ENCODE data around the gene CHMP4A.
A peak's percentile ranks its signal among the peaks of the same experiment; 100 is the strongest.

Gene CHMP4A

DNA sequence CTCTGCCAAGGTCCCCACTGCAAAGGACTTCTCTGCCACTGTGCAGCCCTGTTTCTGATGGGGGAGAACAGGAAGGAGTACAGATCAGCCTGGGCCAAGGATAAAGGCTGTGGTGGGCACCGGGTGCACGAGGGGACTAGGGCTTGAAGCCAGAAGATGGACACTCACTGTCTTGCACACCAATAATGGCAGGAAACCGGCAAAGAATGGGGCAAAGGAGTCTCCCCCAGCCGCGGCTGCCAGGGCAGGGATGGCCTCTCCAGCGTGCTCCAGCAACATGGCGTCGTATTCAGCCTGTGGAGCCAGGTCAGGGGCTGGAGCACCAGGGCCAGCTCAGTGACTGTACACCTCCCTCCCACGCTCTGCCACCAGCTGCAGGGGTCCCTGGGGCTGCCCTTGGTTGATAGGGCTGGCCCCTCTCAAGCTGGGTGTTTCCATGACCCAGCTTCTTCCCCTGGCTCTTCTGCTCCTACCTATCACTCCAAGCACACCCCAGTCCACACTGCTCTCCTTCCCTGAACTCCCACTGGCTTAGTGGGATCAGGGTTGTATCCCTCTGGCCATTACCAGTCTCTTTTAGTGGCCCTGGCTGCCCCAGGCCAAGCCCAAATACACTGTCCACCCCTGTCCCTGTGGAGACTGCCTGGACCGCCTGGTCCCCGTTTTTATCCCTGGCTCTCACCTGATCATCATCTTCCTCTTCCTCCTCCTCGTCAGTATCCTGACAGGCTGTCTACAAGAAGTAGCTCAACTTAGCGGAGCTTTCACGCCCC lies 31.0 kb downstream of the CHMP4A start:
- no peak for DNase-seq (ENCODE audit: extremely low read depth in 1 of 2, low read depth in 1 of 2)

DNA sequence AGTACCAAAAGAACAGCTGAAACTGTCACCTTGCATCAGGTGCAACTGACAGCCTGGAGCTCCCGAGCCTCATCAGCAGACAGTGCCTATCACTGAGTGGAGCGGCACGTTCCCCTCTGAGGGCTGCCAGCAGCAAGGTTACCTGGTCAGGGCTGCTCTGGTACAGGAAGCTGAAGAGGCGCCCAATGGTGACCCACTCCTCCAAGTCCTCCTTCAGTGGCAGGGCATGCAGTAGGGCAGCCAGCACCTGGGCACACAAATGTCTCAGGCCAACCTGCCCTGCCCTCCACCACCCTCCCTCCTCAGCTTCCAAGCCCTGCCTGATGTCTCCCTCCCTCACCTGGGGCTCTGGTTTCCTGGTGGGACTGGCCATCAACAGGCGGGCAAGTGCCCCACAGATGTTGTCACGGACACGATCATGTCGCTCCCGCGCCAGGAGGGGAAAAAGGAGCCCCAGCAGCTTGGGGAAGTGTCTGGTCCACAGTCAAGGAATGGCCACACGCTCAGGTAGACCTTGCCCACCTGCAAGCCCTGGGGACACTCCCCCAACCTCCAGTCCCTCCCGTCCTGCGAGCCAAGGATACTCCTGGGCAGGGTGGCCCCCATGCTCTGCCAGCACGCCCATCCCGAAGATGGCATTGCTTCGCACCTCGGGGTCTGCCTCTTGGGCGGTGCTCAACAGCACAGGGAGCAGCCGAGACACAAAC lies 31.8 kb downstream of the CHMP4A start:
- no peak for DNase-seq (ENCODE audit: extremely low read depth in 1 of 2, low read depth in 1 of 2)

DNA sequence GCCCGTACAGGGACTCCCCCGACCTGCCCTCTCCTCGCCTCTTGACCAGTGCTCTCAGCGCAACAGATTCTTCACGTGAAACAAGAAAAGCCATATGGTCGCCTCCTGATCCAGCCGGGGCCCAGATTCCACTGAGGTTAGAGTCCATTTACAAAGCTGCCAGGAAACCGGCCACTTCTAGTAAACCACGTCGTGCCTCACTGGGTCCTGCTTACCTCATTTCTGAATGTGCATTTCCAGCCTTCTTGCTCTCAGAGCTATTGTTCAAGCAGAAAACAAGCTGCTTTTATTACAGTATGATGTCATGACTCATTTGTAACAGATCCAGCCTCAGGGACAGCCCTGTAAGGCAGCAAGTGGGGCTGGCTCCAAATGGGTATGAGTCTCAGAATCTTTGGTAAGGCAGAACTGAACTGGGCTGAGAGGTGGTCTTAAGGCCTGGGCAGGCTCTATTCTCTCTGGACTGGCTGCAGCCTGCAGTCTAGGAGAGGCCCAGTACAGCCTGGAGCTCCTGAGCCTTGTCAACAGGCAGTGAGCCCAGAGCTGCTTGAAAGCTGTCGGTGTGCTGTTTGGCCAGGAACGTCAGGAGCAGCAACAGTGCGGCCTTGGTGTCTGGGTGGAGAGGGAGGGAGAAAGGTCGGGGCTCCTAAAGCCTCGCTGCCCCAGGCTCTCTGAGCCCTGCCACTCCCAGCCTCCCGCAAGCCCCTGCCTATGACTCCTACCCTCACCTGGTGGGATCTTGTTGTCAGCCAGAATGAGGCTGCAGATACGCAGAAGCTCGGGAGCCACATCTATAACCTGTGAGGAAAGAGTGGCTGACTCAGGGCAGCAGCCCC lies 33.1 kb downstream of the CHMP4A start:
- DNase-seq (ENCODE audit: extremely low read depth in 1 of 2, low read depth in 1 of 2), result no peak

DNA sequence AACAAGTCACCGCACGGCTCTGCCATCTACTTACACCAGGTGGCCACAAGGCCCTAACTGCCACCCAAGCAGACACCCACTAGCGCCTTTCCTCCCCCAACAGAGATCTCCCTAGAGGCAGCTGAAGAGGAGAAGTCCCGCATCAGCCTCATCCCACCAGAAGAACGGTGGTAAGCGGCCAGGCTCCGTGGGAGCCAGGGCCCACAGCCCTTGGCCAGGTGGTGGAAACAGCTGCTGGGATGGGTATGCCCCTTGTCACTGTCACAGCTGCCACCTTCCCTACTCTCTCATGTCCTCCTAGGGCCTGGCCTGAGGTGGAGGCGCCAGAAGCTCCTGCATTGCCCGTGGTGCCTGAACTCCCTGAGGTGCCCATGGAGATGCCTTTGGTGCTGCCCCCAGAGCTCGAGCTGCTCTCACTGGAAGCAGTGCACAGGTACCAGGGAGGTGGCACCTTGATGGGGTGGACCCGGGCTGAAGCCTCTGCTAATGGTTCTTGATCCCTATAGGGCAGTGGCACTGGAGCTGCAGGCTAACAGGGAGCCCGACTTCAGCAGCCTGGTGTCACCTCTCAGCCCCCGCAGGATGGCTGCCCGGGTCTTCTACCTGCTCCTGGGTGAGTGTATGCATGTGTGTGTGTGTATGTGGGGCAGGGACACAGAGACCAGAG lies 33.9 kb downstream of the CHMP4A start:
- DNase-seq (ENCODE audit: extremely low read depth in 1 of 2, low read depth in 1 of 2), result no peak

DNA sequence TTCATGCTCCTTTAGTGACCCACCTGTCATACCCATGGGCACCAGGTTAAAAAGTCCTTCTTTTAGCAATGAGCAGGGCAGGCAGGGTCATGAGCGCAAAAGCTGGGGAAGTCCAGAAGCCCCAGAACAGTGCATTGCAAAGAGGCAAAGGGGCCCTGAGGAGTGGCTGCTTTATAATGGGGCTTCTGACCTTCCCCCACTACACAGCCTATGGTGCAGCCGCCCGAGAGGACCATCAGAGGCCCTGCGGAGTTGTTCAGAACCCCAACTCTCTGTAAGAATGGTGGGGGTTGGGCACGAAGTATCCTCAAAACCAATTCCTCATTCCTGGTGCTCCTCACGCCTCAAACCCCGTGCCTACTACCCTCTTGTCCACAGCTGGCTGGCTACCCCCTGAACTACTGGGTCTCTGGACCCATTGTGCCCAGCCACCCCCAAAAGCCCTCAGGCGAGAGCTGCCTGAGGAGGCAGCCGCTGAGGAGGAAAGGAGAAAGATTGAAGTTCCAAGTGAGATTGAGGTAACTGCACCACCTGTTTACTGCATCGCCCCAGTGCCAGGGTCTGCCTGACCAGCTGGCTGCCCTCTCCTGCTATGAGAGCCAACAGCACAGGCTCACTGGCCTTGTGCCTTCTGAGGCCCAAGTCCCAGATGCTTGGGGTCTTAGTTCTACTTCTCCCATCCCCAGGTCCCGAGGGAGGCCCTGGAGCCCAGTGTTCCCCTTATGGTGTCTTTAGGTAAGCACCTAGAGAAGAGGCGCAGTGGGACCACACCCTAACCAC lies 34.7 kb downstream of the CHMP4A start:
- DNase-seq (ENCODE audit: extremely low read depth in 1 of 2, low read depth in 1 of 2), result no peak

DNA sequence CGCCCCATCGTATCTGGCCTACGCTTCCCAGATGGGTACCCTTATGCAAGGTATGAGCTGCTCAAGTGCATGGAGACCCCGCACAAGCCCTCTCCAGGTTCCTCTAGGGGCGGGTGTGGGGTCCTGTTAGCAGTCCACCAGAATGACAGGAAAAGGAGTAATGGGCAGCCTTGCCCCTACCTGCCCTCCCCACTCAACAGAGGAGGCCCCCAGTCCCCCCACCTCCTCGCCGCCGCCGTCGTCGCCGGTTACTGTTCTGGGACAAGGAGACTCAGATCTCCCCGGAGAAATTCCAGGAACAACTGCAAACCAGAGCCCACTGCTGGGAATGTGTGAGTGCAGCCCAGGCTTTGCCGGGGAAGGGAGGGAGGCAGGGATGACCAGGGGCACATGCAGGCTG lies 35.4 kb downstream of the CHMP4A start:
- DNase-seq (ENCODE audit: extremely low read depth in 1 of 2, low read depth in 1 of 2), result no peak

DNA sequence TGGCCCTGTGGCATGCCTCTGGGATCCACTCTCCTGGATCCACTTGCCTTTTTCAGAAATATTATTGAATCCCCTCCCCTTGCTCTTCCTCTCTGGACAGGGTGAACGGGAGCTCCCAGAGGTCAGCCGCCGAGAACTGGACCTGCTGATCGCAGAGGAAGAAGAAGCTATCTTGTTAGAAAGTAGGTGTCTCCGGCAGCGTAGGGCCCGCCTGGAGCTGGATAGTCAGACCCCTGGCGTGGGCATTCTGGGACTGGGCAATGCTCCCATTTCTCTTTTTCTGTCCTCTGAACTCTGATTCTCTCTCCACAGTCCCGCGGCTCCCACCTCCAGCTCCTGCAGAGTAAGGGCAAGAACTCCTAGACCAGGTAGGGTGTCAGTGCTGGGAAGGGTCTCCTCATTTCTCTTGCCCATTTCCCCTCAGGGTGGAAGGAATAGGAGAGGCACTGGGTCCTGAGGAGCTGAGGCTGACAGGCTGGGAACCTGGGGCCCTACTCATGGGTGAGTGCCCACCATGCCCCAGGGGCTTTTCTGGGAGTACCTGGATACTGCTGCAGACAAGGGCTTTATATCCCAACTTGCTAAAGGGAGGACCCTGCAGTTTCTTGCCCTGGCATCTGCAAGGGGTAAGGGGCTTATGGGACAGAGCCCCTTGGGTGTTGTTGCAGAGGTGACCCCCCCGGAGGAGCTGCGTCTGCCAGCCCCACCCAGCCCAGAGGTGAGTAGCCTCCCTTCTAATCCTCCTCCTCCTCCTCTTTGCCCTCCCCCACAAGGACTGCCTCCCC lies 36.1 kb downstream of the CHMP4A start:
- no peak for DNase-seq (ENCODE audit: extremely low read depth in 1 of 2, low read depth in 1 of 2)

DNA sequence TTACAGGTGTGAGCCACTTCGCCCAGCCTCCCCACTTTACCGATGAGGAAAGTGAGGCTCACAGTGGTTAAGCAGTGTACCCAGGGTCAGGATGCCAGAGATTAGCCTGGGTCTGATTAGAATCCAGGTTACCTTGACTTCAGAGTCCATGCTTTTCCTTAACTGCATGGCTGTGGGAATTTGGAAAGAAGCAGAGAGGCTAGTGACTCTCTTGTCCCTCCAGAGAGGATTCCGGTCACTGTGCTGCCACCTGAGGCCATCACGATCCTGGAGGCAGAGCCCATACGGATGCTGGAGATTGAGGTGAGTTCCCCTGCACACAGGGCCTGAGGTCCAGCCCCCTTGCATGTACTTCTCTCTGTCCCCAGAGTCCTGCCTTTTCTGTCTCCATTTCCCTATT lies 36.7 kb downstream of the CHMP4A start:
- no peak for DNase-seq (ENCODE audit: extremely low read depth in 1 of 2, low read depth in 1 of 2)

DNA sequence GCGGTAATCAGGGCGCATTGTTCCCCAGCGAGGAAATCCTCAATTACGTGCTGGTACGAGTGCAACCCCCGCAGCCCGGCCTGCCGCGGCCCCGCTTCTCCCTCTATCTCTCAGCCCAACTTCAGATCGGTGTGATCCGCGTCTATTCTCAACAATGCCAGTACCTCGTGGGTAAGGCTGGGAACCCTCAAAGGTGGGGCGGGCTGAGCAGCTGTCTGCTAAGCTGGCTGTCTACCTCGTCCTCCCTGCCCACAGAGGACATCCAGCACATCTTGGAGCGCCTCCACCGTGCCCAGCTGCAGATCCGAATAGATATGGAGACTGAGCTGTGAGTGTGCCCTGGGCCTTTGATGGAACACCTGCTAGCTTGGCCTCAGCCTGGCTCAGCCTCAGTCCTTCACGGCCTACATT lies 40.4 kb downstream of the CHMP4A start:
- no peak for DNase-seq (ENCODE audit: extremely low read depth in 1 of 2, low read depth in 1 of 2)

DNA sequence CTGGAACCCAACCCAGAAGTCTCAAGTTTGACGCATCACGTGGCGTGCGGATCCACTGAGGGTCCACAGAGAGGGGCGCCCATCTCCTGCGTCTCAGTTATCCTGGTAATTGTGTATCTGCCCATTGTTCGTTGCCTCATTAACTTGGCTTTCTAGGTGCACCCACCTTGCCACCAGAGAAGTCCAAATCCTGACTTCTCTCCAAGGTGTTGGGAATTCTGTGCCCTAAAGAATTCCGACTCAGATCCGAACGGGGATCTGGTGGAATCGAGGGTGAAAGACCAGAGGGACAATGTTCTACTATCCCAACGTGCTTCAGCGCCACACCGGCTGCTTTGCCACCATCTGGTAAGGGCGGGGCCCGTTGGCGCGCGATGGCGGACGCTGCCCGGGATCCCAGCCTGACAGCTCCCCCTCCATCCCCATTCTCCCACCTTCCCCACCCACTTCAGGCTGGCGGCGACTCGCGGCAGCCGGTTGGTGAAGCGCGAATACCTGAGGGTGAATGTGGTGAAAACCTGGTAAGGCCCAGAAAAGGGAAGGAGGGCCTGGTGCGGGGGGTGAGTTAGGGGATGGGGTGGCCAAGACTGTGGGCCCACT lies 40.9 kb downstream of the CHMP4A start:
- no peak for DNase-seq (ENCODE audit: extremely low read depth in 1 of 2, low read depth in 1 of 2)

DNA sequence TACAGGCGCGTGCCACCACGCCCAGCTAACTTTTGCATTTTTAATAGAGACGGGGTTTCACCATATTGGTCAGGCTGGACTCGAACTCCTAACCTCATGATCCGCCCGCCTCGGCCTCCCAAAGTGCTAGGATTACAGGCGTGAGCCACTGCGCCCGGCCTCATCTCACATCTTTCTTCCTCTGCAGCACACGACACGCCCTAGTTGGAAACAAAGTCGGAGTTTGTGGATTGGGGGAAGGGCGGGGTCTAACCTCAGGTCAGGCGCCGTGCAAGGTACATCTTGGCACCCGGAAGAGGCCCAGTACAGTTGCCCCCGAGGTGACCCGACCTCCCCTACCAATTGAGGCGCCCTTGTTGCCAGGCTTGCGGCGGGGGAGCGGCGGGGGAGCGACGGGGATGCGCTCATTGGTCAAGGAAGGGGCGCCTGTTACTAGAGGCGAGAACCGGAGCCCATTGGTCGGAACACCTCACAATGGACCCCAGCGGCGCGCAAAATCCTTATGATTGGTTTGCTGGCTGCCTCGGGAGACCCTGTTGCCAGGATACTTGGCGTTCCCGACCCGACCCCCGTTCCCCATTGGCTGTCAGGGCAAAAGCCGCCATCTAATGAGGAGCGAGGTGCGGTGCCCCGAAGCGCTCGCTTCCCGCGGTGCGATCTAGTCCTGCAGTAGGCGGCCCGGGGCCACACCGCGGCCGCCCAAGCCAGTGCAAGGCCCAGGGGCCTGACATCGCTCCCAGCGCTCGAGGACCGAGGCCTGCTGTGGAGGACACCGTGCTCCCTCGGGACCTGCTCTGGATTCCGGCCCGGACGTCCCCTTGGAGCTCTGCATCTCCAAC lies 41.6 kb downstream of the CHMP4A start, which contains the start of gene REC8:
REC8 (plus strand) TSS at position 659 of the 839 bp plus-strand sequence. CDS start 473 bp downstream, outside the sequence.
- DNase-seq (ENCODE audit: extremely low read depth in 1 of 2, low read depth in 1 of 2), result peak; percentile 46 to 79

DNA sequence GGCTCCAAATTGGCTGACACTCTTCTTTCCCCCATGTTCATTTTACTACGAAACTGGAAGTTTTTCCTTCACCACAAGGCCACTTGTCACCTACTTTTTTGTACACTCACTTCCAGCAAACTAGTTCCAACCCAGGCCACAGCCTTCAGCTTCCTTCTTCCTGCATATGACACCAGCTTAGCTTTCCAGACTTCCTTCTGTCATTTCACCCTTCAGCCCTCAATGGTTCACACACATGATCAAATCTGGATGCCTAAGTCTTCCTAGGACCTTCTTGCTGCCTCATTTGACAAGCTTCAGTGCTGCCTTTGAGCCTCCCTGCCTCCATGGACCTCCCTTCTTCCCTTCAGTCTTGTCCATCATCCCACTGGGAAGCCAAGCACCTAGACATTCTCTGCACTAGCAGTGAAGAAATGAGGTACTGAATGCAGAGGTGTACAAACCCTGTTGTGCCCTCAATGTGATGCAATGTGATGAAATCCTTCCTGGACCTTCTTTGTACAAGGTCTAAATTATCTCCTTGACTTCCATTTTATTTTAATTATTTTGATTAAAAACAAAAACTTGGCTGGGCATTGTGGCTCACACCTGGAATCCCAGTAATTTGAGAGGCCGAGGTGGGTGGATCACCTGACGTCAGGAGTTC lies 45.7 kb downstream of the CHMP4A start:
- DNase-seq (ENCODE audit: extremely low read depth in 1 of 2, low read depth in 1 of 2), result no peak

DNA sequence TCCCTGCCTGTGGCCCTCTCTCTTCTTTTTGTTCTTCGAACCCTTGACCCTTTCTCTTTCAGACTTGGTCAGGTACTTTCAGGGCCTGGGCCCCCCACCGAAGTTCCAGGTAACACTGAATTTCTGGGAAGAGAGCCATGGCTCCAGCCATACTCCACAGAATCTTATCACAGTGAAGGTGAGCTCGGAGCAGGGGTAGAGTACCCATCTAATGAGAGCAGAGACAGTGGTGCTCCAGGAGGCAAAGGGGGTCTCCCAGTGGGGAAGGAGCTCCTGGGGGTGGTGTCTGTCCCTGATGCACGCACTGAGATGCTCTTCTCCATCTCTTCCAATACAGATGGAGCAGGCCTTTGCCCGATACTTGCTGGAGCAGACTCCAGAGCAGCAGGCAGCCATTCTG lies 47.5 kb downstream of the CHMP4A start:
- DNase-seq (ENCODE audit: extremely low read depth in 1 of 2, low read depth in 1 of 2), result no peak

DNA sequence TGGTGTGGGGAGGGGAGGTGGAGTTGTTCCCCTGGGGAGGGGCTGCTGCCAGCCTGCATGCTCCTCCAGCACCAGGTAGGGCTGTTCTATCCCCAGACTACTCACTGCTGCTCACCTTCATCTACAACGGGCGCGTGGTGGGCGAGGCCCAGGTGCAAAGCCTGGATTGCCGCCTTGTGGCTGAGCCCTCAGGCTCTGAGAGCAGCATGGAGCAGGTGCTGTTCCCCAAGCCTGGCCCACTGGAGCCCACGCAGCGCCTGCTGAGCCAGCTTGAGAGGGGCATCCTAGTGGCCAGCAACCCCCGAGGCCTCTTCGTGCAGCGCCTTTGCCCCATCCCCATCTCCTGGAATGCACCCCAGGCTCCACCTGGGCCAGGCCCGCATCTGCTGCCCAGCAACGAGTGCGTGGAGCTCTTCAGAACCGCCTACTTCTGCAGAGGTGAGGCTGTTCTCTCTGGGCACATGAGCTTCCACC lies 48.7 kb downstream of the CHMP4A start:
- no peak for DNase-seq (ENCODE audit: extremely low read depth in 1 of 2, low read depth in 1 of 2)

DNA sequence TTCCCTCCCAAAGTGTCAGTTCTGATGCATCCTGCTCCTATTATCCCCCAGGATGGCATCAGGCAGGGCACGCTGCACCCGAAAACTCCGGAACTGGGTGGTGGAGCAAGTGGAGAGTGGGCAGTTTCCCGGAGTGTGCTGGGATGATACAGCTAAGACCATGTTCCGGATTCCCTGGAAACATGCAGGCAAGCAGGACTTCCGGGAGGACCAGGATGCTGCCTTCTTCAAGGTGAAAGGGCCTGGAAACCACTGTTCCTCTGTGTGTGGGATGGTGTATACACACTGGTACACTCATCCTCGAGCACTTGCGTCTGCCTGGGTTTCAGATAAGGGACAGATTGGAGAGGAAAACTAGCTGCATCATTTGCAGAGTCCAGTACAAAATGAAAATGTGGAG lies 51.2 kb downstream of the CHMP4A start:
- DNase-seq (ENCODE audit: extremely low read depth in 1 of 2, low read depth in 1 of 2), result no peak

DNA sequence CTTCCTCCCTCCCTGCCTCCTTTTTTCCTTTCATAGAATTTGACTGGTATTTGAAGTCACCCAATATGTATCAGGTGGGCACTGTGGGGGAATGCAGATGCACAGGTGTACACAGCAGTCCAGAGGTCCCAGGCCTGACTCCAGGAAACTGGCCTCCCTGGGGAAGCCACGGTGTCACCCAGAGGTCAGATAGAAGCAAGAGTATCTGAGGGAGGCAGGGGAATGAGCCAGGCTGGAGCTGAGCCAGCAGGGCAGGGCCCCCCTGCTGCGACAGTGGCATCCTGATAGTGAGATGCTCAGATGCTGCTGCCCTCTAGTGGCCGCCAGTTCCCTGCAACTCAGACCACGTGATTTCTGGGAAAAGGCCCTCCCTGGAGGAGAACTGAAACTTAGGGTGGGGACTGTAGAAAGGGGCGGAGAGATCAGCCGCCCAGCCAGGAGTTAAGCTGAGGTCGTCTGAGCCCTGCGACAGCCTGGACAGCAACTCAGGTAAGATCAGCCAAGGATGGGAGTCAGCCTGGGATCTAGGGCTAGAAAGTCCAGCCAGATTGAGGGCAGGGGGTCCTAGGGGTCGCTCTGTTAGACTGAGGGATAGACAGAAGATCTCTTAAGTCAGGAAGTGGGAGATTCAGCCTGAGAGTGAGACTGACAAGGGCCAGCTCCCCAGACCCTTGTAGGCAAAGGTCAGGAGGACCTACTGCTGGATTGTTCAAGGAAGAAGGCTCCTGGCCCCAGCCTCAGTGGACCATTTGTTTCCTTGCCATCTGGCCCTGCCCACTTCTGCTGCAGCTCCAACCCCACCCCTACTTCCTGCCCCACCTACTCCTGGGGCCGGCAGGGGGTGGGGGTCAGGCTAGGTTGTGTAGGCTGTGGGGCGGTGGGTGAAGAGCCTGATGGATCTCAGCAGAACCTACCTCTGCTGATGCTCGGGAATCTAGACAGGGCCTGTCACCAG lies 52.2 kb downstream of the CHMP4A start, which contains the start of gene IRF9:
IRF9 (plus strand) TSS at position 416 of the 955 bp plus-strand sequence. CDS start 880 bp downstream, outside the sequence.
- peak; percentile 88 to 92 for DNase-seq (ENCODE audit: extremely low read depth in 1 of 2, low read depth in 1 of 2)

All from stimulated activated CD8-positive, alpha-beta memory T cell treated with anti-CD3 and anti-CD28 coated beads, Interleukin-7, amount 100 ng/mL, for 48 hours (primary cell).